HCT116 (cell line): Measurements from ENCODE around the gene PFKM. TPM values are rescaled to one million over a fixed set of nuclear protein-coding genes. Genes with fewer than 3 reads are reported as not detected.

ENCODE experiments used
- ATAC-seq: fragments of 200-7000 bp; cut with Tn5 transposase; 2 replicates; pipeline ENCODE4 v1.9.1; 2020; ENCODE audit warnings: mild to moderate bottlenecking, moderate library complexity
- BruUV-seq: library from RNA; stranded (reverse); fragments of 400-500 nt; replicated peaks from 2 replicates; lab custom pipeline; 2021; lab: Mats Ljungman, UMichigan
- CTCF ChIA-PET: fragments of 300-600 bp; sonication (Branson Sonifier 250); formaldehyde crosslinking; loops from one replicate; lab custom pipeline; 2021; ENCODE audit warnings: antibody characterized with exemption; lab: Charles Lee
- POLR2A ChIA-PET: fragments of 300-600, 350-600 bp; sonication (Branson Sonifier 250); formaldehyde crosslinking; loops from one replicate; lab custom pipeline; 2021; ENCODE audit warnings: antibody characterized with exemption; lab: Charles Lee
- RAD21 ChIA-PET, 2 experiments: fragments of 300-600 bp; sonication (Branson Sonifier 250); formaldehyde crosslinking; loops; one replicate each; lab custom pipeline; 2023; ENCODE audit warnings: low total read pairs in 2 of 2; ENCODE audit not compliant: uncharacterized antibody in 2 of 2, unreplicated experiment in 2 of 2, low non-redundant PET in 1 of 2; lab: Charles Lee
- DNase-seq: peaks from one replicate; pipeline ENCODE4 v3.0.0-alpha.2; 2010; ENCODE audit warnings: low read depth, low spot score
- H2AFZ ChIP-seq: fragments of 200-600 bp; shearing (Covaris generic), sonication (generic); 2 replicates; pipeline ENCODE4 v1.6.1; 2017; ENCODE audit warnings: low read depth, mixed run types, mixed read lengths, antibody characterized with exemption, low read length; ENCODE audit not compliant: poor library complexity, severe bottlenecking
- H3K27ac ChIP-seq: 2 replicates; pipeline ENCODE4 v1.5.1; 2012; ENCODE audit warnings: low read depth, low read length
- H3K27me3 ChIP-seq: fragments of 200-600 bp; sonication (generic); 2 replicates; pipeline ENCODE4 v1.6.1; 2016; ENCODE audit warnings: mixed run types, low read length, mixed read lengths; ENCODE audit not compliant: insufficient read depth
- H3K36me3 ChIP-seq, 2 experiments: fragments of 200-500 bp in 1 of 2; fragments of 200-600 bp in 1 of 2; sonication (Bioruptor generic) in 1 of 2; sonication (generic) in 1 of 2; 2 replicates each; pipeline versions ENCODE4 v1.5.1 to v1.6.1; 2014 to 2016; ENCODE audit warnings: low read length in 2 of 2, inconsistent platforms in 1 of 2, mixed read lengths in 1 of 2, mixed run types in 1 of 2; ENCODE audit not compliant: insufficient read depth in 2 of 2, control insufficient read depth in 1 of 2
- H3K4me1 ChIP-seq, 2 experiments: fragments of 200-600 bp in 1 of 2; sonication (generic) in 1 of 2; 2 replicates each; pipeline versions ENCODE4 v1.5.1 to v1.6.1; 2012 to 2017; ENCODE audit warnings: low read length in 2 of 2, inconsistent platforms in 1 of 2, mild to moderate bottlenecking in 1 of 2, mixed read lengths in 1 of 2, mixed run types in 1 of 2, moderate library complexity in 1 of 2; ENCODE audit not compliant: insufficient read depth in 2 of 2, control insufficient read depth in 1 of 2
- H3K4me2 ChIP-seq: fragments of 200-600 bp; sonication (generic); 2 replicates; pipeline ENCODE4 v1.6.1; 2017; ENCODE audit warnings: mixed run types, low read length, mixed read lengths
- H3K4me3 ChIP-seq, 2 experiments: fragments of 200-600 bp in 1 of 2; sonication (generic) in 1 of 2; replicated peaks in 1 of 2; 2 replicates each; pipeline ENCODE4 v1.5.1; 2011 to 2016; ENCODE audit warnings: low read length in 2 of 2, control low read depth in 1 of 2, low read depth in 1 of 2, mild to moderate bottlenecking in 1 of 2, mixed read lengths in 1 of 2, mixed run types in 1 of 2
- H3K79me2 ChIP-seq: fragments of 200-600 bp; sonication (generic); 2 replicates; pipeline ENCODE4 v1.6.1; 2017; ENCODE audit warnings: mild to moderate bottlenecking, mixed run types, low read length, moderate library complexity, mixed read lengths; ENCODE audit not compliant: insufficient read depth
- H3K9ac ChIP-seq: fragments of 200-600 bp; sonication (generic); 2 replicates; pipeline ENCODE4 v1.6.1; 2016; ENCODE audit warnings: low read length, mixed read lengths
- H3K9me2 ChIP-seq: fragments of 200-600 bp; sonication (generic), shearing (Covaris generic); 2 replicates; pipeline ENCODE4 v1.6.1; 2017; ENCODE audit warnings: mixed run types, mild to moderate bottlenecking, moderate library complexity; ENCODE audit not compliant: insufficient read depth
- H3K9me3 ChIP-seq, 2 experiments: fragments of 200-500 bp in 1 of 2; fragments of 200-600 bp in 1 of 2; sonication (Bioruptor generic) in 1 of 2; sonication (generic) in 1 of 2; 2 replicates each; pipeline ENCODE4 v1.6.1; 2014 to 2017; ENCODE audit warnings: low read length in 2 of 2, mixed read lengths in 2 of 2, inconsistent platforms in 1 of 2, low read depth in 1 of 2, mild to moderate bottlenecking in 1 of 2, mixed run types in 1 of 2, moderate library complexity in 1 of 2; ENCODE audit not compliant: control insufficient read depth in 1 of 2, insufficient read depth in 1 of 2
- H4K20me1 ChIP-seq: fragments of 200-600 bp; sonication (generic), shearing (Covaris generic); 2 replicates; pipeline ENCODE4 v1.6.1; 2017; ENCODE audit warnings: mixed run types, mild to moderate bottlenecking, moderate library complexity; ENCODE audit not compliant: insufficient read depth
- EGR1 ChIP-seq: IDR thresholded peaks from 2 replicates; pipeline ENCODE4 v1.6.1; 2012; ENCODE audit warnings: low read depth
- EZH2phosphoT487 ChIP-seq: fragments of 200-600 bp; IDR thresholded peaks from 2 replicates; pipeline ENCODE4 v1.6.1; 2018; ENCODE audit warnings: antibody characterized with exemption, borderline replicate concordance
- FOSL1 ChIP-seq: IDR thresholded peaks from 2 replicates; pipeline ENCODE4 v1.6.1; 2012; ENCODE audit warnings: low read depth
- POLR2AphosphoS5 ChIP-seq: IDR thresholded peaks from 2 replicates; pipeline ENCODE4 v1.6.1; 2011; ENCODE audit warnings: mild to moderate bottlenecking, low read depth, low read length, moderate library complexity
- SIN3A ChIP-seq: IDR thresholded peaks from 2 replicates; pipeline ENCODE4 v1.6.1; 2012; ENCODE audit warnings: low read depth
- SP1 ChIP-seq: IDR thresholded peaks from 2 replicates; pipeline ENCODE4 v1.6.1; 2012; ENCODE audit warnings: low read depth
- intact Hi-C: fragments of 100-400 bp; cut with micrococcal nuclease; formaldehyde crosslinking; loops from 2 replicates; pipeline ENCODE4 v1.10.0; 2022
- total RNA-seq: library from RNA; stranded (reverse); gene quantifications from one replicate; pipeline ENCODE4 v1.2.1, GENCODE V29; 2021; ENCODE audit not compliant: unreplicated experiment
- TF ChIP-seq, protein P1 (sequence below): IDR thresholded peaks from 2 replicates; pipeline ENCODE4 v1.6.1; 2012
- TF ChIP-seq, protein P2 (sequence below), 3 experiments: fragments of 200-600 bp in 1 of 3; sonication (generic) in 1 of 3; IDR thresholded peaks in 2 of 3; conservative IDR thresholded peaks in 1 of 3; 2 replicates each; pipeline ENCODE4 v1.5.1; 2012 to 2017; ENCODE audit warnings: low read depth in 2 of 3, low read length in 2 of 3, antibody characterized with exemption in 1 of 3, borderline replicate concordance in 1 of 3, control low read depth in 1 of 3, mild to moderate bottlenecking in 1 of 3, mixed read lengths in 1 of 3, mixed run types in 1 of 3, moderate library complexity in 1 of 3; ENCODE audit not compliant: insufficient read depth in 1 of 3

The PFKM gene
- total RNA-seq, 1 experiment from 2014 or later: 144 TPM

DNA sequence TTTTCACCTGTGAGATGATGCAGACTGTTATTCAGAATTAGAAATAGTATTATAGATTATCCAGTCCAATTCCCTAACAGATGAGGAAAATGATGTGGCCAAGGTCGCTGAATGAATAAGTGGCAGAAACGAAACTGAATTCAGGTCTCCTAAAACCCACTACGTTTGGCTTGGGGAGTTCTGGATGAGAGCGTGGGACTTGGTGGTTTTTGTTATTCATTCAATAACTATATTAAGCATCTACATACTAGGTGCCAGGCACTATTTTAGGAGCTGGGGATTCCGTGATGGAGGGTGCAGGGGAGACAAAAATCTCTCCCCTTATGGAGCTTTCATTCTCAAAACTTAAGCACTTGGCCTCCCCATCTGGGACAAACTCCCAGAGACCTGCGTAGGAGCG is 63.5 kb downstream of the PFKM start:
- H3K27me3 ChIP-seq: peaks cover 9% of the 10 kb centered on the region; the same call in 1 of the 2 replicates

More for the DNA sequence above, 63.5 kb downstream of the PFKM start:
- Histone ChIP-seq H3K9ac (peak overlapping the region; percentile 39), H3K27ac (no peak overlapping the region), H3K4me1 (peaks cover 4 to 25% of the 10 kb centered on the region in 2 experiments; a peak in 2 of 4 replicates), H3K79me2 (no peaks in the 10 kb centered on the region), H3K4me2 (peak overlapping the region; percentile 83), H3K4me3 (peak overlapping the region; percentile 62 to 64), H3K36me3 (no peaks in the 10 kb centered on the region), H3K9me2 (no peaks in the 10 kb centered on the region), H4K20me1 (no peaks in the 10 kb centered on the region), H3K9me3 (no peaks in the 10 kb centered on the region), H2AFZ (peak overlapping the region; percentile 72)
- DNase-seq: no peak
- TF ChIP-seq, protein P1, sequence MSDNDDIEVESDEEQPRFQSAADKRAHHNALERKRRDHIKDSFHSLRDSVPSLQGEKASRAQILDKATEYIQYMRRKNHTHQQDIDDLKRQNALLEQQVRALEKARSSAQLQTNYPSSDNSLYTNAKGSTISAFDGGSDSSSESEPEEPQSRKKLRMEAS: no peak
- no peak for TF ChIP-seq SIN3A
- no peak for TF ChIP-seq SP1
- no peak for TF ChIP-seq EGR1
- TF ChIP-seq EZH2phosphoT487: no peak
- TF ChIP-seq, protein P2, sequence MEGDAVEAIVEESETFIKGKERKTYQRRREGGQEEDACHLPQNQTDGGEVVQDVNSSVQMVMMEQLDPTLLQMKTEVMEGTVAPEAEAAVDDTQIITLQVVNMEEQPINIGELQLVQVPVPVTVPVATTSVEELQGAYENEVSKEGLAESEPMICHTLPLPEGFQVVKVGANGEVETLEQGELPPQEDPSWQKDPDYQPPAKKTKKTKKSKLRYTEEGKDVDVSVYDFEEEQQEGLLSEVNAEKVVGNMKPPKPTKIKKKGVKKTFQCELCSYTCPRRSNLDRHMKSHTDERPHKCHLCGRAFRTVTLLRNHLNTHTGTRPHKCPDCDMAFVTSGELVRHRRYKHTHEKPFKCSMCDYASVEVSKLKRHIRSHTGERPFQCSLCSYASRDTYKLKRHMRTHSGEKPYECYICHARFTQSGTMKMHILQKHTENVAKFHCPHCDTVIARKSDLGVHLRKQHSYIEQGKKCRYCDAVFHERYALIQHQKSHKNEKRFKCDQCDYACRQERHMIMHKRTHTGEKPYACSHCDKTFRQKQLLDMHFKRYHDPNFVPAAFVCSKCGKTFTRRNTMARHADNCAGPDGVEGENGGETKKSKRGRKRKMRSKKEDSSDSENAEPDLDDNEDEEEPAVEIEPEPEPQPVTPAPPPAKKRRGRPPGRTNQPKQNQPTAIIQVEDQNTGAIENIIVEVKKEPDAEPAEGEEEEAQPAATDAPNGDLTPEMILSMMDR (IDR thresholded peaks at IDR 0.05 in 2 of 3, conservative IDR thresholded peaks at IDR 0.05 in 1 of 3; ENCODE audit: borderline replicate concordance in 1 of 3, insufficient read depth in 1 of 3, low read depth in 2 of 3, low read length in 2 of 3): no peak
- TF ChIP-seq POLR2AphosphoS5: no peak
- TF ChIP-seq FOSL1: no peak
- POLR2A ChIA-PET: interaction anchor here (0.8 kb wide), 1 partner anchor 25 kb away, joined by 3 read pairs; the partner anchor contains the start of gene ASB8
- CTCF ChIA-PET: interaction anchor here (0.9 to 1.5 kb wide), 5 partner anchors 15 to 25 kb away, joined by 3 to 13 read pairs (median 4); partner anchors contain the start of gene ASB8
- BruUV-seq: no TSS peak
- ATAC-seq: no peak; the same call in 1 of the 2 replicates
- RAD21 ChIA-PET: no interaction called here
- intact Hi-C loops: no loop called here
